ENCODE data around the gene USP48. TPM values are rescaled to one million over a fixed set of nuclear protein-coding genes. Genes with fewer than 3 reads are reported as not detected.
A peak's percentile ranks its signal among the peaks of the same experiment; 100 is the strongest.

USP48 gene
- total and polyA plus RNA-seq, 2 of the 13 experiments (the other 11 are each of a cell fraction or from before 2014, with no cell fraction given), result 30.4 to 30.7 TPM

- TF ChIP-seq FOXP4 (CRISPR knock-in tag; IDR thresholded peaks at IDR 0.05) (peak; percentile 23; the same call in 1 of the 2 replicates), KDM2A (CRISPR knock-in tag; IDR thresholded peaks at IDR 0.05; ENCODE audit: borderline replicate concordance, low read depth) (no peak), MIXL1 (CRISPR knock-in tag; IDR thresholded peaks at IDR 0.05) (no peak), MTF1 (CRISPR knock-in tag; IDR thresholded peaks at IDR 0.05) (no peak), ZNF501 (CRISPR knock-in tag; IDR thresholded peaks at IDR 0.05) (peak; percentile 75), ZNF503 (CRISPR knock-in tag; IDR thresholded peaks at IDR 0.05) (no peak), ZNF331 (CRISPR knock-in tag; IDR thresholded peaks at IDR 0.05) (no peak), MXD4 (CRISPR knock-in tag; IDR thresholded peaks at IDR 0.05) (0 out of 2 replicates have a peak, but pooled peaks have one; percentile 14), GABPA (IDR thresholded peaks at IDR 0.05; ENCODE audit: low read depth, low read length) (no peak), GABPA (CRISPR knock-in tag; IDR thresholded peaks at IDR 0.05; ENCODE audit: low read depth) (no peak), SIX1 (CRISPR knock-in tag; IDR thresholded peaks at IDR 0.05; ENCODE audit: borderline replicate concordance) (no peak), ZNF841 (CRISPR knock-in tag; IDR thresholded peaks at IDR 0.05; ENCODE audit: borderline replicate concordance) (no peak), ZBTB10 (CRISPR knock-in tag; IDR thresholded peaks at IDR 0.05; ENCODE audit: borderline replicate concordance) (no peak), ZNF280B (CRISPR knock-in tag; IDR thresholded peaks at IDR 0.05; ENCODE audit: borderline replicate concordance) (no peak), ZNF550 (CRISPR knock-in tag; IDR thresholded peaks at IDR 0.05; ENCODE audit: borderline replicate concordance) (no peak), NR2F6 (IDR thresholded peaks at IDR 0.05) (peak; percentile 60), NR2F6 (CRISPR knock-in tag; IDR thresholded peaks at IDR 0.05) (peak; percentile 8; the same call in 1 of the 2 replicates), ZNF260 (CRISPR knock-in tag; IDR thresholded peaks at IDR 0.05; ENCODE audit: borderline replicate concordance, low read depth) (no peak), ZBTB20 (CRISPR knock-in tag; IDR thresholded peaks at IDR 0.05; ENCODE audit: borderline replicate concordance, low read depth) (peak; percentile 49; the same call in 1 of the 2 replicates), ZNF383 (CRISPR knock-in tag; IDR thresholded peaks at IDR 0.05; ENCODE audit: borderline replicate concordance) (no peak)
Measured at GRCh38 chr1:21668232-21668950, 114.6 kb downstream of the USP48 start (continued).
